SK-N-MC (cell line): ENCODE results near the gene HHAT.

Source experiments
- EZH2 ChIP-seq: fragments of 200-600 bp; sonication (generic); IDR thresholded peaks from one replicate; pipeline ENCODE4 v1.6.1; 2017; ENCODE audit warnings: antibody characterized with exemption
- FOXP2 ChIP-seq: optimal IDR thresholded peaks from 2 replicates; pipeline ENCODE3; 2011; ENCODE audit warnings: mild to moderate bottlenecking, moderate library complexity; ENCODE audit not compliant: insufficient read depth; ENCODE audit errors: extremely low read length, control extremely low read depth
- POLR2AphosphoS5 ChIP-seq: IDR thresholded peaks from 2 replicates; pipeline ENCODE4 v1.6.1; 2012; ENCODE audit warnings: mild to moderate bottlenecking, low read depth, low read length, borderline replicate concordance

- TF ChIP-seq POLR2AphosphoS5: no peak
- no peak for TF ChIP-seq EZH2
- no peak for TF ChIP-seq FOXP2
Measured at GRCh38 chr1:210621712-210622111, 293.0 kb downstream of the HHAT start.
